H9 (cell line): ENCODE results near the gene SRD5A3. TPM values are rescaled to one million over a fixed set of nuclear protein-coding genes. Genes with fewer than 3 reads are reported as not detected.

Source experiments
- DNase-seq: peaks from one replicate; pipeline ENCODE4 v3.0.0-alpha.2; 2017
- H2AFZ ChIP-seq: one replicate; pipeline ENCODE4 v1.6.1; 2013; ENCODE audit warnings: mild to moderate bottlenecking, low read length, control low read depth, moderate library complexity
- H2AK5ac ChIP-seq: 2 replicates; pipeline ENCODE4 v1.6.1; 2013; ENCODE audit warnings: low read length, control low read depth, mixed read lengths; ENCODE audit not compliant: insufficient read length
- H2BK120ac ChIP-seq: one replicate; pipeline ENCODE4 v1.6.1; 2013; ENCODE audit warnings: low read depth, mild to moderate bottlenecking, low read length, control low read depth, inconsistent platforms; ENCODE audit not compliant: poor library complexity, severe bottlenecking
- H2BK12ac ChIP-seq: 2 replicates; pipeline ENCODE4 v1.6.1; 2013; ENCODE audit warnings: low read length, control low read depth, mixed read lengths, low read depth; ENCODE audit not compliant: insufficient read length
- H2BK15ac ChIP-seq: 2 replicates; pipeline ENCODE4 v1.6.1; 2013; ENCODE audit warnings: low read depth, low read length, control low read depth
- H2BK20ac ChIP-seq: one replicate; pipeline ENCODE4 v1.6.1; 2013; ENCODE audit warnings: low read depth, mild to moderate bottlenecking, low read length, control low read depth, inconsistent platforms; ENCODE audit not compliant: poor library complexity, severe bottlenecking
- H2BK5ac ChIP-seq: 2 replicates; pipeline ENCODE4 v1.6.1; 2013; ENCODE audit warnings: low read length, control low read depth, mixed read lengths; ENCODE audit not compliant: insufficient read length
- H3K14ac ChIP-seq: 2 replicates; pipeline ENCODE4 v1.6.1; 2013; ENCODE audit warnings: low read length, control low read depth; ENCODE audit not compliant: insufficient read depth
- H3K18ac ChIP-seq: 2 replicates; pipeline ENCODE4 v1.6.1; 2013; ENCODE audit warnings: low read depth, mild to moderate bottlenecking, mixed read lengths, low read length, control low read depth; ENCODE audit not compliant: insufficient read length
- H3K23ac ChIP-seq: 2 replicates; pipeline ENCODE4 v1.6.1; 2013; ENCODE audit warnings: low read length, control low read depth, mixed read lengths, low read depth; ENCODE audit not compliant: insufficient read length
- H3K23me2 ChIP-seq: 2 replicates; pipeline ENCODE4 v1.6.1; 2013; ENCODE audit warnings: low read depth, mild to moderate bottlenecking, mixed read lengths, low read length, control low read depth; ENCODE audit not compliant: insufficient read length, poor library complexity, severe bottlenecking
- H3K27ac ChIP-seq: 2 replicates; pipeline ENCODE4 v1.5.1; 2013; ENCODE audit warnings: low read length, control low read depth, mixed read lengths, low read depth; ENCODE audit not compliant: insufficient read length
- H3K27me3 ChIP-seq: 2 replicates; pipeline ENCODE4 v1.6.1; 2013; ENCODE audit warnings: low read length, control low read depth, inconsistent platforms; ENCODE audit not compliant: insufficient read depth
- H3K4ac ChIP-seq: 2 replicates; pipeline ENCODE4 v1.6.1; 2013; ENCODE audit warnings: low read depth, mild to moderate bottlenecking, control low read depth, inconsistent platforms, low read length, moderate library complexity
- H3K4me1 ChIP-seq: 2 replicates; pipeline ENCODE4 v1.6.1; 2013; ENCODE audit warnings: low read length, control low read depth, inconsistent platforms; ENCODE audit not compliant: insufficient read depth
- H3K4me2 ChIP-seq: 2 replicates; pipeline ENCODE4 v1.6.1; 2013; ENCODE audit warnings: low read length, control low read depth, mixed read lengths; ENCODE audit not compliant: insufficient read length, insufficient read depth
- H3K56ac ChIP-seq: 2 replicates; pipeline ENCODE4 v1.6.1; 2013; ENCODE audit warnings: low read depth, mild to moderate bottlenecking, mixed read lengths, low read length, control low read depth; ENCODE audit not compliant: insufficient read length
- H3K79me1 ChIP-seq: 2 replicates; pipeline ENCODE4 v1.6.1; 2013; ENCODE audit warnings: low read depth, mild to moderate bottlenecking, moderate library complexity, low read length, control low read depth, inconsistent platforms; ENCODE audit not compliant: insufficient read depth, poor library complexity, severe bottlenecking
- H3K79me2 ChIP-seq: 2 replicates; pipeline ENCODE4 v1.6.1; 2013; ENCODE audit warnings: low read length, control low read depth, inconsistent platforms; ENCODE audit not compliant: insufficient read depth
- H3K9ac ChIP-seq: 2 replicates; pipeline ENCODE4 v1.6.1; 2013; ENCODE audit warnings: low read length, control low read depth, mixed read lengths; ENCODE audit not compliant: insufficient read length; ENCODE audit errors: extremely low read depth
- H3K9me3 ChIP-seq: one replicate; pipeline ENCODE4 v1.6.1; 2013; ENCODE audit warnings: low read depth, low read length, inconsistent platforms; ENCODE audit not compliant: control insufficient read depth
- H3T11ph ChIP-seq: one replicate; pipeline ENCODE4 v1.6.1; 2013; ENCODE audit warnings: mild to moderate bottlenecking, low read length, control low read depth, inconsistent platforms
- H4K20me1 ChIP-seq: one replicate; pipeline ENCODE4 v1.6.1; 2013; ENCODE audit not compliant: control insufficient read depth, insufficient read length, insufficient read depth
- H4K5ac ChIP-seq: 2 replicates; pipeline ENCODE4 v1.6.1; 2013; ENCODE audit warnings: low read depth, mild to moderate bottlenecking, mixed read lengths, low read length, control low read depth; ENCODE audit not compliant: insufficient read length
- H4K8ac ChIP-seq: replicated peaks from 2 replicates; pipeline ENCODE4 v1.6.1; 2013; ENCODE audit warnings: low read length, control low read depth, mixed read lengths, low read depth; ENCODE audit not compliant: insufficient read length
- H4K91ac ChIP-seq: 2 replicates; pipeline ENCODE4 v1.6.1; 2013; ENCODE audit warnings: low read depth, mild to moderate bottlenecking, moderate library complexity, mixed read lengths, low read length, control low read depth; ENCODE audit not compliant: insufficient read length
- H3K27ac Mint-ChIP-seq, 3 experiments: 2 replicates in 2 of 3; 3 replicates in 1 of 3; pipeline ENCODE4 v1.8.0; 2020 to 2021; ENCODE audit warnings: mixed read lengths in 3 of 3, mild to moderate bottlenecking in 1 of 3, moderate library complexity in 1 of 3
- H3K27me3 Mint-ChIP-seq: 2 replicates; pipeline ENCODE4 v1.8.0; 2021; ENCODE audit warnings: low read depth, mild to moderate bottlenecking, moderate library complexity, mixed read lengths
- H3K36me3 Mint-ChIP-seq, 3 experiments: 2 replicates in 2 of 3; 3 replicates in 1 of 3; pipeline ENCODE4 v1.8.0; 2020 to 2021; ENCODE audit warnings: low read depth in 3 of 3, mixed read lengths in 3 of 3; ENCODE audit not compliant: insufficient read depth in 1 of 3
- H3K4me1 Mint-ChIP-seq, 2 experiments: 2 replicates each; pipeline ENCODE4 v1.8.0; 2020; ENCODE audit warnings: mixed read lengths in 2 of 2
- H3K4me3 Mint-ChIP-seq, 2 experiments: 2 replicates in 1 of 2; 3 replicates in 1 of 2; pipeline ENCODE4 v1.8.0; 2020 to 2021; ENCODE audit warnings: mild to moderate bottlenecking in 2 of 2, mixed read lengths in 2 of 2, moderate library complexity in 1 of 2
- H3K9me3 Mint-ChIP-seq, 2 experiments: 2 replicates in 1 of 2; 3 replicates in 1 of 2; pipeline ENCODE4 v1.8.0; 2020; ENCODE audit warnings: mild to moderate bottlenecking in 2 of 2, mixed read lengths in 2 of 2, moderate library complexity in 1 of 2
- CTCF ChIP-seq: fragments of 200-600 bp; sonication (generic); conservative IDR thresholded peaks from 3 replicates; pipeline ENCODE4 v1.8.0; 2021; ENCODE audit warnings: antibody characterized with exemption, mild to moderate bottlenecking
- WGBS: extraction: QIAGEN DNeasy Blood & Tissue Kit; methylation state at CpG from one replicate; pipeline ENCODE4 v1.1.7; 2013; ENCODE audit warnings: missing lambda C conversion rate, low lambda C conversion rate, mixed read lengths; ENCODE audit not compliant: insufficient read length; ENCODE audit errors: extremely low coverage; 5-methylcytosine and 5-hydroxymethylcytosine counted together
- total RNA-seq: library from RNA; stranded (reverse); gene quantifications from 2 replicates; pipeline ENCODE4 v1.2.1, GENCODE V29; 2021

Gene SRD5A3
- total RNA-seq, 1 experiment from 2014 or later: 35.0 TPM

GRCh38 chr4:55395529-55396307 is 49.7 kb downstream of the SRD5A3 start, which contains the start of gene TMEM165:
Gene TMEM165, plus strand, starts transcription at chr4:55395957. Its CDS starts 233 bp downstream, at chr4:55396190.
- H4K8ac ChIP-seq: no peak within 1 kb of the TSS
- H4K91ac ChIP-seq: no peak within 1 kb of the TSS
- H3T11ph ChIP-seq: no peak within 1 kb of the TSS
- Mint-ChIP-seq H3K9me3 (no peaks in the 10 kb centered on the region; a peak in 1 of 5 replicates), H3K27me3 (no peaks in the 10 kb centered on the region; the same call in 1 of the 2 replicates), H3K4me3 (peak within 1 kb of the TSS; percentile 91 to 93), H3K36me3 (peaks cover 21 to 29% (median 25%) of the 10 kb centered on the region in 3 experiments), H3K27ac (peak within 1 kb of the TSS; percentile 91 to 99 (median 98)), H3K4me1 (peaks cover 32 to 33% of the 10 kb centered on the region in 2 experiments)
- no peak within 1 kb of the TSS for H2AK5ac ChIP-seq
- H3K27me3 ChIP-seq: no peaks in the 10 kb centered on the region
- peak; percentile 94 for DNase-seq
- H4K20me1 ChIP-seq: no peaks in the 10 kb centered on the region
- no peaks in the 10 kb centered on the region for H3K4me1 ChIP-seq
- peak within 1 kb of the TSS; percentile 95 for H3K14ac ChIP-seq
- H2BK5ac ChIP-seq: no peak within 1 kb of the TSS
- no peaks in the 10 kb centered on the region for H3K9me3 ChIP-seq
- H2BK15ac ChIP-seq: no peak within 1 kb of the TSS
- no peak within 1 kb of the TSS for H2BK20ac ChIP-seq
- H3K79me2 ChIP-seq: peaks cover 31% of the 10 kb centered on the region
- TF ChIP-seq CTCF: no peak
- H4K5ac ChIP-seq: no peak within 1 kb of the TSS
- H2BK120ac ChIP-seq: no peak within 1 kb of the TSS
- no peak within 1 kb of the TSS for H3K4ac ChIP-seq
- no peaks in the 10 kb centered on the region for H3K79me1 ChIP-seq
- no peak within 1 kb of the TSS for H3K56ac ChIP-seq
- peaks cover 10% of the 10 kb centered on the region for H3K23me2 ChIP-seq
- H2AFZ ChIP-seq: no peak within 1 kb of the TSS
- peak within 1 kb of the TSS; percentile 12 for H3K27ac ChIP-seq
- no peak within 1 kb of the TSS for H3K23ac ChIP-seq
- H2BK12ac ChIP-seq: no peak within 1 kb of the TSS
- peak within 1 kb of the TSS; percentile 83 for H3K4me2 ChIP-seq
- H3K9ac ChIP-seq: peak within 1 kb of the TSS; percentile 94
- no CpG with 5 or more reads among the region's 95 CpGs for WGBS
- peak within 1 kb of the TSS; percentile 93 for H3K18ac ChIP-seq
